Activated T-cell treated with anti-CD3 and anti-CD28 coated beads, Interleukin-2, amount 50 U/mL, for 1 hour (primary cell): ENCODE data around the gene SERINC1.

ENCODE experiments used
- DNase-seq: peaks from one replicate; pipeline ENCODE4 v3.0.0-alpha.2; 2020

The SERINC1 gene

GRCh38 chr6:122431780-122432179 is 39.8 kb downstream of the SERINC1 start:
- DNase-seq: no peak

- DNase-seq: no peak
These were observed 42.3 kb downstream of the SERINC1 start for GRCh38 chr6:122429323-122429722.

- DNase-seq: no peak
These were observed 42.8 kb downstream of the SERINC1 start for GRCh38 chr6:122428781-122429180.

GRCh38 chr6:122426597-122426996 is 45.0 kb downstream of the SERINC1 start:
- no peak for DNase-seq

- no peak for DNase-seq
These were observed 47.9 kb downstream of the SERINC1 start for GRCh38 chr6:122423734-122424133.

- no peak for DNase-seq
These were observed 48.9 kb downstream of the SERINC1 start for GRCh38 chr6:122422614-122423267.

- no peak for DNase-seq
These were observed 49.6 kb downstream of the SERINC1 start for GRCh38 chr6:122422003-122422402.

- DNase-seq: no peak
These were observed 54.8 kb downstream of the SERINC1 start for GRCh38 chr6:122416825-122417224.

GRCh38 chr6:122412001-122412400 is 59.6 kb downstream of the SERINC1 start:
- no peak for DNase-seq

- no peak for DNase-seq
These were observed 62.7 kb downstream of the SERINC1 start for GRCh38 chr6:122408702-122409458.

- DNase-seq: no peak
These were observed 63.4 kb downstream of the SERINC1 start for GRCh38 chr6:122408240-122408639.

GRCh38 chr6:122407712-122408111 is 63.9 kb downstream of the SERINC1 start:
- DNase-seq: no peak

- no peak for DNase-seq
These were observed 65.4 kb downstream of the SERINC1 start for GRCh38 chr6:122406187-122406586.

GRCh38 chr6:122405417-122405816 is 66.2 kb downstream of the SERINC1 start:
- no peak for DNase-seq

GRCh38 chr6:122404444-122404843 is 67.2 kb downstream of the SERINC1 start:
- DNase-seq: no peak

GRCh38 chr6:122401104-122401503 is 70.5 kb downstream of the SERINC1 start:
- no peak for DNase-seq

GRCh38 chr6:122400462-122401089 is 71.0 kb downstream of the SERINC1 start:
- DNase-seq: no peak

GRCh38 chr6:122400121-122400450 is 71.5 kb downstream of the SERINC1 start:
- DNase-seq: no peak

- DNase-seq: peak; percentile 89
These were observed 72.1 kb downstream of the SERINC1 start, which contains the start of gene HSF2 for GRCh38 chr6:122399348-122400120. Gene HSF2 (plus strand): TSS chr6:122399652. CDS start chr6:122399738, 86 bp downstream.

- no peak for DNase-seq
These were observed 72.6 kb downstream of the SERINC1 start for GRCh38 chr6:122399055-122399347.

GRCh38 chr6:122394016-122394415 is 77.6 kb downstream of the SERINC1 start:
- DNase-seq: no peak

GRCh38 chr6:122393351-122393896 is 78.2 kb downstream of the SERINC1 start:
- no peak for DNase-seq
